GM12892 (cell line): ENCODE measurements around the gene SEPTIN5.
A peak's percentile ranks its signal among the peaks of the same experiment; 100 is the strongest.

Source experiments
- DNase-seq: peaks from one replicate; pipeline ENCODE4 v3.0.0; 2011; ENCODE audit not compliant: insufficient read length
- FAIRE-seq: peaks from 2 replicates; lab custom pipeline; 2011; peaks lifted over from hg19 to GRCh38; lab: Jason Lieb, UNC
- POLR2A ChIP-seq: IDR thresholded peaks from 2 replicates; pipeline ENCODE4 v1.6.1; 2011; ENCODE audit warnings: low read depth, low read length, control low read depth
- POLR2AphosphoS5 ChIP-seq: IDR thresholded peaks from 2 replicates; pipeline ENCODE4 v1.6.1; 2011; ENCODE audit warnings: low read depth, low read length, control low read depth
- TAF1 ChIP-seq: IDR thresholded peaks from 2 replicates; pipeline ENCODE4 v1.6.1; 2011; ENCODE audit warnings: low read depth, mild to moderate bottlenecking, control low read depth, low read length, borderline replicate concordance

SEPTIN5 gene

GRCh38 chr22:19728271-19728670, 14.0 kb downstream of the SEPTIN5 start:
- TF ChIP-seq TAF1: no peak
- no peak for TF ChIP-seq POLR2A
- TF ChIP-seq POLR2AphosphoS5: no peak
- DNase-seq (no peak), FAIRE-seq (no peak)

GRCh38 chr22:19728836-19729235, 14.5 kb downstream of the SEPTIN5 start:
- no peak for FAIRE-seq
- no peak for DNase-seq
- no peak for TF ChIP-seq TAF1
- no peak for TF ChIP-seq POLR2A
- no peak for TF ChIP-seq POLR2AphosphoS5

GRCh38 chr22:19729507-19729906, 15.2 kb downstream of the SEPTIN5 start:
- FAIRE-seq: no peak
- no peak for DNase-seq
- TF ChIP-seq POLR2AphosphoS5 (no peak), TAF1 (no peak), POLR2A (no peak)

DNA sequence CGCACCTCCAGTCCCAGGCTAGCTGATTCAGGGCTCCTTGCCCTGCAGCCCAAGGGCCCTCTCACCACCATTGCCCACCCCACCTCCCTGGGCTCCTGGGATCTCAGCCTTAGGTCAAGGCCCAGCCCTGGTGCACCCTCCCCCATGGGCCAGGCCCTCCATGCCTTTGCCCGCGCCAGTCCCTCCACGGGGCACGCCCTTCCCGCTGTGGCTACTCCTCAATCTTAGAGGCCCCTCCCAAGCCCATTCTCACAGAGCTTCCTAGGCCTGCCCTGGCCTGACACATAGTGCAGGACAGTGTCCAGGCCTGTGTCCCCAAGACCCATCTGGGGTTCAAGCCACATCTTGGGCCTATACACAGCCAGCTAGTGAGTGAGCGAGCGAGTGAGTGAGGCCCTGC, 15.9 kb downstream of the SEPTIN5 start:
- FAIRE-seq (no peak), DNase-seq (no peak)
- TF ChIP-seq POLR2A (no peak), POLR2AphosphoS5 (no peak), TAF1 (no peak)

DNA sequence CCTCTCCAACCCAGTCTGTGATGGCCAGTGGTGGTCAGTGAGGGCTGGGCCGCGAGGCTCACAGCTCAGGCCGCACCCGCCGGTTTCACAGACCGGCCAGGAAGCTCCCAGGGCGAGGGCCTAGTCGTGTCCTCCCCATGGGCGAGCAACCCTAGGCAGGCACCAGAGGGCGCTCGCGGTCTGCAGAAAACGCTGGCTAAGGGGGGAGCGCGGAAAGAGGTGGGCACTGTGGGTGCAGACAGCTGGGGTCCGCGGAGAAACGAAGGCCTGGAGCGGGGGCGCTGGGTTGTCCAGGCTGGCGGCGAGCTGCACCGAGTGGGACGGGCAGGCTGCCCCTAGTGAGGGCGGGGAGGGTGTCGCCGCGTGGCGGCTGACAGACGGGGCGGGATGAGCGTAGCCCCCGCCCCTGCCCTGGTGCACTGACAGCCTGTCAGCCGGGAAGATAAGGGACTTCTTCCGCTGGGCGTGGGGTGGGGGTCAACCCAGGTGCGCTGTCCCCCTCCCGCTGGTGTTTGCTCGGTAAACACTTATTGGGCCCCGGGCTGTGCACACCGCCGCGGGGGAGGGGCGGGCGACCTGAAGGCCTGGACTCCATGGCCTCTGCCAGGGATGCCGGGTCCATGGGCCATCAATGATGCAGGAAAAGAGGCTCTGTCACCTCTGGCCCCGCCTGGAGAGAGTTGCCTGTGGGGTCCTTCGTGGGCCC, 16.5 kb downstream of the SEPTIN5 start:
- DNase-seq: peak; percentile 96
- TF ChIP-seq TAF1 (no peak), POLR2AphosphoS5 (no peak), POLR2A (no peak)
- FAIRE-seq: peak; percentile 94

DNA sequence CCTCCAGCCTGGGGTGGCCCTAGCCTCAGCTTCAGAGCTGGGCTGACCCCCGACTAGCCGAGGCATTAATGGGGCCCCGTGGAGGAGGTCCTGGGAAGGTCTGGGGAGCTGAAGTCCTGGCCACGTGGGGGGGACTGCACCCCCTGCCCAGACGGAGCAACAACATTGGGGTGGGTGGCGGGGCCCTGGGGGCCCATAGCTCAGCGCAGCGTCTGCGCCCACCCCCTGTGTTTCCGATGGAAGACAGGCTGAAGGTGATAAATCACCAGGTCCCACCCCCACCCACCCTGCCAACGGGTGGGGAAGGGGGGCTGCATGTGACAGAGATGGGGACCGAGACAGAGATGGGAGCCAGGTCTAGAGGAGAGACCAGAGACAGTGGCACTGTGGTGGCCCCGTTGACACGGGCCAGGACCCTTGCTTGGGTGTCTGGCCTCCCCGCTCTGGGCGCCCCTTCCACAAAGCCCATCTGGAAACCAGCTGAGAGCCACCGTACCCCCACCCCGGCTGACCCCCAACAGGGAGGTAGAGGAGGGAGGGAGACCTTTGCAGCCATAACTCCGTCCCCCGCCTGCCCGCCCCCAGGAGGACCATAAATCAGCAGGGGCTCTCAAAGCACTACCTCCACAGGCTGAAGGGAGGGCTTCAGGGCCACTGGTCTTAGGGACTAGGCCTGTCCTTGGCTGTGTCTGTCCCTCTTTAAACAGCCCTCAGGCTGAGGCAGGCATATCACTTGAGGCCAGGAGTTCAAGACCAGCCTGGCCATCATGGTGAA, 17.2 kb downstream of the SEPTIN5 start:
- FAIRE-seq (no peak), DNase-seq (no peak)
- no peak for TF ChIP-seq TAF1
- no peak for TF ChIP-seq POLR2A
- no peak for TF ChIP-seq POLR2AphosphoS5

DNA sequence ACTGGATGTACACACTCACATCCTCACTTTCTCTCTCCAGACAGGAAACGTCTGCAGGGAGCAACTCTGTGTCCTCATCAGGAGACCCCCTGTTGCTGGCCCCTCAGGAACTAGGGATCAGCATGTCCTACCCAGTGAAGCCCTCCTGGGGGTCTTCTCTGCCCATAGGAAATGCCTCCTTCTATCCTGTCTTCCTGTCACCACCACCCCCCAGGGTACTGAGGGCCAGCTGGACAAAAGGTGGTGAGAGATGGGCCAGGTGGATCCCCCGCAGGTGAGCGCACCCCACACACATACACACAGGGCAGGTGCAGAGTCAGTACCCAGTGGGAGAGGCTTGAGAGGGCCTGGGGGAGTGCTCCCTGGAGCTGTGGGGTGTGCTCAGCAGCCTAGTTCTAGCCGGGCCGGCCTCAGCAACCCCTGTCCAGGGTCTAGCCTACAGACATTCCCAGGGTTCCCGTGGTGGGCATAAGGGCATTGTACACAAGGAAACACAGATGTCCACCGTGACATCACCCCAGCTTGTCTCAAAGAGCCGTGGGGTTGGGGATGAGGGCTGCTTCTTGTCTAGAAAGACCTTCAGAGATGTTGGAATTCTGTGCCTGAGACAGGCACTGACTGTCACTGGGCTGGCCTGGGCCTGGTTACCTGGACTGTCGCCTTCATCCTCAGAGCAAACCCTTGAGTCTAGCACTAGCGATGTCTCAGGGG, 18.3 kb downstream of the SEPTIN5 start:
- no peak for FAIRE-seq
- no peak for DNase-seq
- TF ChIP-seq POLR2AphosphoS5: no peak
- TF ChIP-seq POLR2A: no peak
- TF ChIP-seq TAF1: no peak

GRCh38 chr22:19733755-19734154, 19.5 kb downstream of the SEPTIN5 start:
- TF ChIP-seq TAF1: no peak
- DNase-seq: no peak
- FAIRE-seq: no peak

DNA sequence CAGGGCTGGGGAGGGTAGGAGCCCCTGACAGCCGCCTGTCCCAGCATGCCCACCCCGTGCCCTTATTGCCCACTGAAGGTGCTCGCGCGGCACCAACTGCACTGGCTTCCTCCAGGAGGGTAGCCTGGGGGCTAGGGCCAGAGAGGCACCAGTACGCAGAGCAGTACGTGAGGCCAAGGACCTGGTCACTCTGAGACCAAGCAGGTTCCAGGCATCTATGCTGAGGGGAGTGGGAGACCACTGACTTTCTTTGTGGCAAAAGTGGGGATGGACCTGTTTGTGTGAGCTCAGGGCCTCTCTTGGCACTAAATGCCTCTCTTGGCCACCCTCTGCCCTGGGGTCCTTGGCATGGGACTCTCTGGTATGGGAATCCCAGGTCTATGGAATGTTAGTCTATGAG, 19.9 kb downstream of the SEPTIN5 start:
- DNase-seq (no peak), FAIRE-seq (no peak)
- TF ChIP-seq POLR2AphosphoS5: no peak
- no peak for TF ChIP-seq TAF1
- no peak for TF ChIP-seq POLR2A

DNA sequence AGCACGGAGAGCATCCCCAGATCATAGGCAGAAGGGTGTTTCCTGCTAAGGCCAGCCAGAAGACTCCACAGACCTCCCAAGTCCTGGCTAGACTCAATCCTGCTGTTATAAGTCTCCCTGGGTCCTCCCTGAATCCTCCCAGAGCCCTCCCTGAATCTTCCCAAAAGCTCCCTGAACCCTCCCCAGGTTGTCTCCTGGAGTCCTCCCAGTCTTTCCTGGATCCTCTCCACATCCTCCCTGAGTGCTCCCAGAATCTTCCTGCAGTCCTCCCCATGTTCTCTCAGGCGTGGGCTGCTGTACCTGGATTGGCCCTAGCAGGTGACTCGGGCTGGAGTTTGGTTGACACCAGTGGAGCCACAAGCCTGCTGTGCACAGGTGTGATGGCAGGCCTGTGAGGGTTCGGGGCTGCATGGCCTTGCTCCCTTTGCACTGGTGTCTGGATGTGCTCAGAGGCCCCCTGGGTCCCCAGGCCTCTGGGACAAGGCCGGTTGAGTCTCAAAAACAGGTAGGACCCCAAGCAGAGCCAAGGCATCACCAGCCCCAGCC, 20.6 kb downstream of the SEPTIN5 start:
- FAIRE-seq: no peak
- TF ChIP-seq TAF1 (no peak), POLR2A (no peak), POLR2AphosphoS5 (no peak)
- no peak for DNase-seq

GRCh38 chr22:19735665-19736510, 21.6 kb downstream of the SEPTIN5 start:
- no peak for TF ChIP-seq POLR2A
- no peak for TF ChIP-seq TAF1
- TF ChIP-seq POLR2AphosphoS5: no peak
- FAIRE-seq: no peak
- DNase-seq: no peak
